ENCODE data around the gene KMT5B. TPM values are rescaled to one million over a fixed set of nuclear protein-coding genes. Genes with fewer than 3 reads are reported as not detected.

The KMT5B gene
- total RNA-seq, 1 experiment from 2014 or later = 43.8 TPM

- TF ChIP-seq AFF4 (CRISPR knock-in tag; IDR thresholded peaks at IDR 0.05; ENCODE audit: borderline replicate concordance) (no peak), CREM (CRISPR knock-in tag; IDR thresholded peaks at IDR 0.05) (no peak), ESRRA (CRISPR knock-in tag; IDR thresholded peaks at IDR 0.05; ENCODE audit: borderline replicate concordance) (no peak), ZNF317 (CRISPR knock-in tag; IDR thresholded peaks at IDR 0.05; ENCODE audit: borderline replicate concordance, low read depth) (no peak), ZNF416 (CRISPR knock-in tag; IDR thresholded peaks at IDR 0.05) (no peak), ZNF512 (CRISPR knock-in tag; IDR thresholded peaks at IDR 0.05; ENCODE audit: borderline replicate concordance) (no peak), CBFB (CRISPR knock-in tag; IDR thresholded peaks at IDR 0.05; ENCODE audit: low read depth) (no peak), ARID4B (CRISPR knock-in tag; IDR thresholded peaks at IDR 0.05; ENCODE audit: borderline replicate concordance) (no peak)
Measured at GRCh38 chr11:68159665-68160064, 53.4 kb downstream of the KMT5B start (continued).

GRCh38 chr11:68159161-68159560 is 53.9 kb downstream of the KMT5B start:
- H3K4me3 Mint-ChIP-seq = no peak overlapping the region
- no peaks in the 10 kb centered on the region for H3K27me3 Mint-ChIP-seq (ENCODE audit: low read depth)
- H3K4me1 Mint-ChIP-seq = peaks cover 4% of the 10 kb centered on the region; the same call in 1 of the 2 replicates
- POLR2A ChIA-PET = no interaction called here
- CTCF ChIA-PET = no interaction called here
- peaks cover 11% of the 10 kb centered on the region for H3K36me3 Mint-ChIP-seq
- no peak for DNase-seq (ENCODE audit: low spot score)
- no peak overlapping the region for H3K27ac Mint-ChIP-seq
- no peaks in the 10 kb centered on the region for H3K9me3 Mint-ChIP-seq
- ATAC-seq = no peak
- no peak for TF ChIP-seq ELF4 (CRISPR knock-in tag; IDR thresholded peaks at IDR 0.05; ENCODE audit: low read depth)
- TF ChIP-seq TEAD1 (CRISPR knock-in tag; IDR thresholded peaks at IDR 0.05) = no peak
- TF ChIP-seq FOXP4 (CRISPR knock-in tag; IDR thresholded peaks at IDR 0.05) = no peak
- TF ChIP-seq IRF1 (CRISPR knock-in tag; IDR thresholded peaks at IDR 0.05) = no peak
- TF ChIP-seq ZNF423 (CRISPR knock-in tag; IDR thresholded peaks at IDR 0.05) = no peak
- no peak for TF ChIP-seq E2F1 (CRISPR knock-in tag; IDR thresholded peaks at IDR 0.05)
- no peak for TF ChIP-seq ZNF396 (CRISPR knock-in tag; IDR thresholded peaks at IDR 0.05; ENCODE audit: borderline replicate concordance)
- no peak for TF ChIP-seq HMGA2 (CRISPR knock-in tag; IDR thresholded peaks at IDR 0.05)
- no peak for TF ChIP-seq ZMAT4 (CRISPR knock-in tag; IDR thresholded peaks at IDR 0.05)
- TF ChIP-seq NFYB (CRISPR knock-in tag; conservative IDR thresholded peaks at IDR 0.05; ENCODE audit: low read depth) = no peak
- no peak for TF ChIP-seq ESRRA (CRISPR knock-in tag; IDR thresholded peaks at IDR 0.05; ENCODE audit: borderline replicate concordance)
- no peak for TF ChIP-seq ZNF512 (CRISPR knock-in tag; IDR thresholded peaks at IDR 0.05; ENCODE audit: borderline replicate concordance)
- TF ChIP-seq GRHL2 (CRISPR knock-in tag; IDR thresholded peaks at IDR 0.05; ENCODE audit: insufficient replicate concordance, severe bottlenecking) = no peak
- no peak for TF ChIP-seq JAZF1 (CRISPR knock-in tag; IDR thresholded peaks at IDR 0.05)
